Measurements from ENCODE around the gene COPRS.

Gene COPRS

GRCh38 chr17:31808521-31809050, 50.5 kb downstream of the COPRS start:
- DNase-seq (ENCODE audit: low read depth in 2 of 2), result no peak

- DNase-seq (ENCODE audit: low read depth in 2 of 2), result no peak
Observed at GRCh38 chr17:31807846-31808245, 51.2 kb downstream of the COPRS start.

DNA sequence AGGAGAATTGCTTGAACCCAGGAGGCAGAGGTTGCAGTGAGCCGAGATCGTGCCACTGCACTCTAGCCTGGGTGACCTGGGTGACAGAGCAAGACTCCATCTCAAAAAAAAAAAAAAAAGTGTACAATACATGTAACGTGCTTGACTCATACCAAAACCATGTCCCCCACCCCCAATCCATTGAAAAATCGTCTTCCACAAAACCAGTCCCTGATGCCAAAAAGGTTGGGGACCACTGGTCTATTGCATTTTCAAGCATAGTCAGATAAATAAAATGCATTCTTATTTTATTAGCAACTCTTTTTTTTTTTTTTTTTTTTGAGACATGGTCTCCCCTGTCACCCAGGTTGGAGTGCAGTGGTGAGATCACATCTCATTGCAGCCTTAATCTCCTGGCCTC, 52.1 kb downstream of the COPRS start:
- no peak for DNase-seq (ENCODE audit: low read depth in 2 of 2)

DNA sequence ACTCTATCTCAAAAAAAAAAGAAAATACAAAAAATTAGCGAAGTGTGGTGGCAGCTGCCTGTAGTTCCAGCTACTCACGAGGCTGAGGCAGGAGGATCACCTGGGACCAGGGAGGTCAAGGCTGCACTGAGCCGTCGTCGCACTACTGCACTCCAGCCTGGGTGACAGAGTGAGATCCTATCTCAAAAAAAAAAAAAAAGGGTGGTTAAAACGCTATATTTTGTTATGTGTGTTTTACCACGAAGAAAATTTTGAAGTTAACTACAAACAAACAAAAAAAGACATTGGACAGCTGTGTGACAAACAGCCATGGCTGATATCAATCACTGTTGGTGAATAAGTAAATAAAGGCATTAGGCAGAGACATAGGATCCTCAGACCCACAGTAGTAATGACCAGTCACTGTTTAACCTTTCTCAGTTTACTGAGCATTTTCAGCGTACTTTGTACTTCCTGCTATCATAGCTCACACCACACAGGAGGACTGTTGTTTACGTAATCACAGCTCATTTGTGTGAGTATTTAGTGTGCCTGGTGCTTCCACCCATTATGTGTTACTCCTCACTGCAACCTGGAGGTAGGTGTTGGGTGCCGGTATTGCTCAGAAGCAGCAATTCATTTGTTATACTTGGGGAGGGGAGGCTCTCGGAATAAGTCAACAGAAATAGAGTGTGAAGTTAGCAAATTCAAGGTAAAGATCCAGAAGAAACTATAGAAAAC, 55.4 kb downstream of the COPRS start:
- DNase-seq (ENCODE audit: low read depth in 2 of 2), result no peak

DNA sequence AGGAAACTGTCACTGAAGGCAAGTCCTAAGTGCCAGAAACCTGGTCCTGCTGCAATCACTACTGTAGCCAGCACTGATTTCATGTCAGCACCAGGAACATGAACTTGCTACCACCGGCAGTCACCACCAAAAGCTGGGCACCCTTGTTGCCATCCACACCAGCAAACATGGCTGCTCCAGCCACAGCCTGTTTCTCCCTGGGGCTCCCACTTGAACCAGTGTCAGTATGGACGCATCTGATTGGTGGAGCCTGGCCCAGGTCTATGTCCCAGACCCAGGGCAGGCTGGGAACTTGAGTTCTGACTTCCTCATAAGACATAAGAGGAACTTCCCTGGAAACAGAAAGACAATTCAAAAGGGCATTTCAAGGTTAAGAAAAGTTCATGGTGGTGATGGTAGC, 56.5 kb downstream of the COPRS start:
- DNase-seq (ENCODE audit: low read depth in 2 of 2), result no peak

All from stimulated activated CD4-positive, alpha-beta T cell treated with anti-CD3 and anti-CD28 coated beads, Interleukin-12 subunit alpha, Interleukin-12 subunit beta, amount 100 ng/mL, for 24 hours (primary cell).